ENCODE results near the gene GOLGA2.

DNA sequence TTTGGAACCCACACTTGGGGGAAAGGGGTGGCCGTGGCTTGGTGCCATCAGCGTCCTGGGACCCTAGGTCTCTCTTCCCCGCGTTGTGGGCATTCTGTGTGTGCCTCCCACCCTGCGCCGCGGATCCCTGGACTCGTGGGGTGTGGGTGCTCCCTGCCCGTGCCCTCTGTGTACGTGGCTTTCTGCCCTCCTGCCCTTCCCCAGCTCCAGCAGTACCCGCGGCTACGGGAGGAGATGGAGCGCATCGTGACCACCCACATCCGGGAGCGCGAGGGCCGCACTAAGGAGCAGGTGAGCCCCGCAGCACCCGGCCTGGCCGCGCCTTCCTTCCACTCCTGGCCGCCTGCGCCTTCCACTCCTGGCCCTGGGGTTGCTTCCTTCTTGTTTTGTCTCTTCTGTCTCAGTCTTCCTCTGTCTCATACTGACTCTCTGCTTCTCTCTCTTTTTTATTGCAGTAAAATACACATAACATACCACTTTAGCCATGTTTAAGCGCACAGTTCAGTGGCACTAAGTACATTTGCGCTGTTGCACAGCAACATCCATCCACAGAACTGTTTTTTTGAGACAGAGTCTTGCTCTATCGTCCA, 41.9 kb downstream of the GOLGA2 start:
- TF ChIP-seq, protein P1, sequence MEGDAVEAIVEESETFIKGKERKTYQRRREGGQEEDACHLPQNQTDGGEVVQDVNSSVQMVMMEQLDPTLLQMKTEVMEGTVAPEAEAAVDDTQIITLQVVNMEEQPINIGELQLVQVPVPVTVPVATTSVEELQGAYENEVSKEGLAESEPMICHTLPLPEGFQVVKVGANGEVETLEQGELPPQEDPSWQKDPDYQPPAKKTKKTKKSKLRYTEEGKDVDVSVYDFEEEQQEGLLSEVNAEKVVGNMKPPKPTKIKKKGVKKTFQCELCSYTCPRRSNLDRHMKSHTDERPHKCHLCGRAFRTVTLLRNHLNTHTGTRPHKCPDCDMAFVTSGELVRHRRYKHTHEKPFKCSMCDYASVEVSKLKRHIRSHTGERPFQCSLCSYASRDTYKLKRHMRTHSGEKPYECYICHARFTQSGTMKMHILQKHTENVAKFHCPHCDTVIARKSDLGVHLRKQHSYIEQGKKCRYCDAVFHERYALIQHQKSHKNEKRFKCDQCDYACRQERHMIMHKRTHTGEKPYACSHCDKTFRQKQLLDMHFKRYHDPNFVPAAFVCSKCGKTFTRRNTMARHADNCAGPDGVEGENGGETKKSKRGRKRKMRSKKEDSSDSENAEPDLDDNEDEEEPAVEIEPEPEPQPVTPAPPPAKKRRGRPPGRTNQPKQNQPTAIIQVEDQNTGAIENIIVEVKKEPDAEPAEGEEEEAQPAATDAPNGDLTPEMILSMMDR (conservative IDR thresholded peaks at IDR 0.05), result no peak
- no peak for TF ChIP-seq EZH2 (IDR thresholded peaks at IDR 0.05; ENCODE audit: low read depth)

Data from PC-9 (cell line).